CD4-positive, alpha-beta T cell (primary cell): ENCODE data around the gene NKAIN2. TPM values are rescaled to one million over a fixed set of nuclear protein-coding genes. Genes with fewer than 3 reads are reported as not detected.

ENCODE experiments used
- ATAC-seq: fragments of 200-7000 bp; cut with Tn5 transposase; one replicate; pipeline ENCODE4 v1.10.0; 2022; ENCODE audit warnings: mild to moderate bottlenecking; ENCODE audit not compliant: poor library complexity
- CTCF ChIA-PET: fragments of 350-600 bp; sonication (Branson Sonifier 250); formaldehyde crosslinking; loops from one replicate; lab custom pipeline; 2021; ENCODE audit warnings: antibody characterized with exemption, inconsistent platforms; lab: Charles Lee
- POLR2A ChIA-PET: fragments of 350-600 bp; sonication (Branson Sonifier 250); formaldehyde crosslinking; loops from one replicate; lab custom pipeline; 2021; ENCODE audit warnings: antibody characterized with exemption, inconsistent platforms; lab: Charles Lee
- DNase-seq, 14 experiments: peaks; one replicate each; pipeline ENCODE4 v3.0.0-alpha.2; 2013 to 2020; ENCODE audit warnings: mixed read lengths in 2 of 14
- H3K27ac ChIP-seq, 2 donors: one replicate each; pipeline versions ENCODE4 v1.5.1 to v1.7.0; 2013; ENCODE audit warnings: low read length in 2 of 2, low read depth in 1 of 2, mild to moderate bottlenecking in 1 of 2
- H3K27me3 ChIP-seq, 2 experiments: 1 replicate in 1 of 2; 2 replicates in 1 of 2; pipeline versions ENCODE4 v1.6.1 to v1.7.0; 2013; ENCODE audit warnings: low read length in 2 of 2, control low read depth in 1 of 2, mild to moderate bottlenecking in 1 of 2, moderate library complexity in 1 of 2; ENCODE audit not compliant: insufficient read depth in 2 of 2, control insufficient read depth in 1 of 2
- H3K36me3 ChIP-seq: one replicate; pipeline ENCODE4 v1.6.1; 2013; ENCODE audit warnings: low read length, control low read depth; ENCODE audit not compliant: insufficient read depth
- H3K4me1 ChIP-seq: one replicate; pipeline ENCODE4 v1.6.1; 2013; ENCODE audit warnings: low read length, control low read depth; ENCODE audit not compliant: insufficient read depth
- H3K4me3 ChIP-seq: one replicate; pipeline ENCODE4 v1.5.1; 2013; ENCODE audit warnings: mild to moderate bottlenecking, low read length, moderate library complexity
- H3K9me3 ChIP-seq, 2 experiments: 1 replicate in 1 of 2; 2 replicates in 1 of 2; pipeline versions ENCODE4 v1.6.1 to v1.7.0; 2013; ENCODE audit warnings: low read length in 2 of 2, mild to moderate bottlenecking in 2 of 2, control low read depth in 1 of 2, moderate library complexity in 1 of 2; ENCODE audit not compliant: control insufficient read depth in 1 of 2, insufficient read depth in 1 of 2
- H3K27ac Mint-ChIP-seq: one replicate; pipeline ENCODE4 v1.8.0; 2020; ENCODE audit warnings: mixed read lengths
- H3K27me3 Mint-ChIP-seq: one replicate; pipeline ENCODE4 v1.8.0; 2021; ENCODE audit warnings: mixed read lengths
- H3K36me3 Mint-ChIP-seq: one replicate; pipeline ENCODE4 v1.8.0; 2021; ENCODE audit warnings: low read depth, mixed read lengths
- H3K4me1 Mint-ChIP-seq: one replicate; pipeline ENCODE4 v1.8.0; 2021; ENCODE audit warnings: low read depth, mixed read lengths
- H3K4me3 Mint-ChIP-seq: one replicate; pipeline ENCODE4 v1.8.0; 2020; ENCODE audit warnings: mild to moderate bottlenecking, mixed read lengths
- H3K9me3 Mint-ChIP-seq: one replicate; pipeline ENCODE4 v1.8.0; 2020; ENCODE audit warnings: mixed read lengths
- intact Hi-C, 2 experiments: fragments of 100-400 bp; cut with DNase I in 1 of 2; cut with micrococcal nuclease in 1 of 2; formaldehyde crosslinking; loops; one replicate each; pipeline versions ENCODE4 v1.15.1 to v1.9.0; 2023 to 2025; cut with DNase I, micrococcal nuclease
- total RNA-seq, 174 experiments: library from RNA in 2 of 174; stranded (reverse) in 2 of 174; gene quantifications; one replicate each; pipeline ENCODE4 v1.2.3 and lab custom pipeline; 2021 to 2026
- TF ChIP-seq, protein P1 (sequence below): fragments of 200-600 bp; IDR thresholded peaks from one replicate; pipeline ENCODE4 v1.8.0; 2022; ENCODE audit warnings: antibody characterized with exemption, mild to moderate bottlenecking

Gene NKAIN2
- total RNA-seq, 2 experiments from 2014 or later: not detected

GRCh38 chr6:124478906-124479305 lies 675.2 kb downstream of the NKAIN2 start:
- CTCF ChIA-PET: no interaction called here
- H3K27me3 Mint-ChIP-seq: no peaks in the 10 kb centered on the region
- H3K4me1 ChIP-seq: no peaks in the 10 kb centered on the region

DNA sequence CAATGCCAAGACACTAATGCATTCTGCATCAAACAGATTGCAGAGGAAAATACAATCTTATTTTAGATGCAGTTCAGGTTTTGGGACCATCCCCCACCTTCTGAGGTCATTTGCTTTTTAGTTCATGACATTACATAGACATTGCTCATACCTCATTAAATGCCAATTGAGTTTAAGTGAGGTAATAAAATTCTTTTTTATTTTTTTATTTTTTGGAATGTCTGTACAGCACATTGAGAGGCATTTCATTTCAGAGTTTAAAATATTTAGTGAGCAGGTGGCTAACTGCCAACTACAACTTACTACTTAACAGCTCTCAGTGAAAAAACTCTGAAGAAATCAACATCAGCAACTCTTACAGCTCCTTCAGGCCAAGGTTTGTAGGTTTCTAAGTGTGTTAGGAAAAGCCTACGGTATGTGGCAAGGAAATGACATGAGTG lies 676.3 kb downstream of the NKAIN2 start:
- POLR2A ChIA-PET: no interaction called here
- Mint-ChIP-seq H3K9me3 (no peaks in the 10 kb centered on the region), H3K4me3 (no peak overlapping the region), H3K27me3 (no peaks in the 10 kb centered on the region), H3K27ac (no peak overlapping the region), H3K4me1 (no peaks in the 10 kb centered on the region), H3K36me3 (no peaks in the 10 kb centered on the region)
- Histone ChIP-seq H3K27me3 (no peaks in the 10 kb centered on the region), H3K9me3 (no peaks in the 10 kb centered on the region), H3K36me3 (no peaks in the 10 kb centered on the region), H3K27ac (no peak overlapping the region), H3K4me1 (no peaks in the 10 kb centered on the region), H3K4me3 (no peak overlapping the region)
- DNase-seq (no peak), ATAC-seq (no peak)
- CTCF ChIA-PET: no interaction called here
- intact Hi-C loops: no loop called here
- TF ChIP-seq, protein P1, sequence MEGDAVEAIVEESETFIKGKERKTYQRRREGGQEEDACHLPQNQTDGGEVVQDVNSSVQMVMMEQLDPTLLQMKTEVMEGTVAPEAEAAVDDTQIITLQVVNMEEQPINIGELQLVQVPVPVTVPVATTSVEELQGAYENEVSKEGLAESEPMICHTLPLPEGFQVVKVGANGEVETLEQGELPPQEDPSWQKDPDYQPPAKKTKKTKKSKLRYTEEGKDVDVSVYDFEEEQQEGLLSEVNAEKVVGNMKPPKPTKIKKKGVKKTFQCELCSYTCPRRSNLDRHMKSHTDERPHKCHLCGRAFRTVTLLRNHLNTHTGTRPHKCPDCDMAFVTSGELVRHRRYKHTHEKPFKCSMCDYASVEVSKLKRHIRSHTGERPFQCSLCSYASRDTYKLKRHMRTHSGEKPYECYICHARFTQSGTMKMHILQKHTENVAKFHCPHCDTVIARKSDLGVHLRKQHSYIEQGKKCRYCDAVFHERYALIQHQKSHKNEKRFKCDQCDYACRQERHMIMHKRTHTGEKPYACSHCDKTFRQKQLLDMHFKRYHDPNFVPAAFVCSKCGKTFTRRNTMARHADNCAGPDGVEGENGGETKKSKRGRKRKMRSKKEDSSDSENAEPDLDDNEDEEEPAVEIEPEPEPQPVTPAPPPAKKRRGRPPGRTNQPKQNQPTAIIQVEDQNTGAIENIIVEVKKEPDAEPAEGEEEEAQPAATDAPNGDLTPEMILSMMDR: no peak

More at GRCh38 chr6:124478906-124479305, 675.2 kb downstream of the NKAIN2 start:
- H3K36me3 ChIP-seq: no peaks in the 10 kb centered on the region
- no peaks in the 10 kb centered on the region for H3K27me3 ChIP-seq
- H3K36me3 Mint-ChIP-seq: no peaks in the 10 kb centered on the region
- H3K9me3 ChIP-seq: no peaks in the 10 kb centered on the region
- POLR2A ChIA-PET: no interaction called here
- H3K27ac ChIP-seq: no peak overlapping the region
- no peak overlapping the region for H3K27ac Mint-ChIP-seq
- ATAC-seq: no peak
- no peak overlapping the region for H3K4me3 Mint-ChIP-seq
- no peaks in the 10 kb centered on the region for H3K4me1 Mint-ChIP-seq
- no peak overlapping the region for H3K4me3 ChIP-seq
- intact Hi-C loops: no loop called here
- no peak for DNase-seq
- TF ChIP-seq, protein P1: no peak
- H3K9me3 Mint-ChIP-seq: no peaks in the 10 kb centered on the region

GRCh38 chr6:124482071-124482491 lies 678.4 kb downstream of the NKAIN2 start:
- no peak overlapping the region for H3K27ac ChIP-seq
- TF ChIP-seq, protein P1: no peak
- Mint-ChIP-seq H3K9me3 (no peaks in the 10 kb centered on the region), H3K27me3 (no peaks in the 10 kb centered on the region), H3K27ac (no peak overlapping the region), H3K4me1 (no peaks in the 10 kb centered on the region), H3K4me3 (no peak overlapping the region), H3K36me3 (no peaks in the 10 kb centered on the region)
- H3K9me3 ChIP-seq: no peaks in the 10 kb centered on the region
- no peaks in the 10 kb centered on the region for H3K36me3 ChIP-seq
- intact Hi-C loops: no loop called here
- DNase-seq: no peak
- no peak overlapping the region for H3K4me3 ChIP-seq
- POLR2A ChIA-PET: no interaction called here
- CTCF ChIA-PET: no interaction called here
- H3K27me3 ChIP-seq: no peaks in the 10 kb centered on the region
- no peaks in the 10 kb centered on the region for H3K4me1 ChIP-seq
- ATAC-seq: no peak
